GM12878 (cell line): ENCODE data around the gene DAAM2. TPM values are rescaled to one million over a fixed set of nuclear protein-coding genes. Genes with fewer than 3 reads are reported as not detected.

ENCODE experiments used
- ATAC-seq: fragments of 200-7000 bp; cut with Tn5 transposase; 3 replicates; pipeline ENCODE4 v1.9.1; 2020; ENCODE audit warnings: mild to moderate bottlenecking, moderate library complexity
- BruUV-seq: library from RNA; stranded (reverse); fragments of 400-500 nt; replicated peaks from 2 replicates; lab custom pipeline; 2021; lab: Mats Ljungman, UMichigan
- CTCF ChIA-PET: fragments of 300-600 bp; sonication (Branson Sonifier 250); formaldehyde crosslinking; extraction: SDS; loops from one replicate; lab custom pipeline; 2021; ENCODE audit warnings: inconsistent platforms; lab: Yijun Ruan, JAX
- POLR2A ChIA-PET: fragments of 350-600 bp; formaldehyde crosslinking; extraction: SDS; loops from one replicate; lab custom pipeline; 2021; ENCODE audit warnings: inconsistent platforms; lab: Charles Lee
- RAD21 ChIA-PET: fragments of 300-600 bp; sonication (Branson Sonifier 250); formaldehyde crosslinking; loops from one replicate; lab custom pipeline; 2023; ENCODE audit warnings: antibody characterized with exemption; ENCODE audit not compliant: unreplicated experiment; lab: Charles Lee
- SMC1A ChIA-PET: fragments of 300-600 bp; sonication (Branson Sonifier 250); formaldehyde crosslinking; loops from one replicate; lab custom pipeline; 2023; ENCODE audit not compliant: unreplicated experiment, uncharacterized antibody; lab: Charles Lee
- DNase-seq: peaks from one replicate; pipeline ENCODE4 v3.0.0-alpha.2; 2011; ENCODE audit warnings: low read depth, low spot score
- FAIRE-seq: peaks from 3 replicates; lab custom pipeline; 2011; peaks lifted over from hg19 to GRCh38; lab: Jason Lieb, UNC
- H2AFZ ChIP-seq: 2 replicates; pipeline ENCODE4 v1.6.0; 2011; ENCODE audit warnings: low read depth, low read length, control low read depth; ENCODE audit not compliant: control insufficient read depth
- H3K27ac ChIP-seq: 2 replicates; pipeline ENCODE4 v1.5.1; 2011; ENCODE audit warnings: control low read depth; ENCODE audit not compliant: control insufficient read depth, insufficient read depth
- H3K27me3 ChIP-seq, 2 experiments: replicated peaks in 1 of 2; 2 replicates each; pipeline versions ENCODE4 v1.6.0 to v1.6.1; 2011; ENCODE audit warnings: low read length in 1 of 2; ENCODE audit not compliant: control insufficient read depth in 2 of 2, insufficient read depth in 2 of 2
- H3K36me3 ChIP-seq, 2 experiments: 2 replicates each; pipeline ENCODE4 v1.5.1; 2011; ENCODE audit warnings: low read length in 1 of 2; ENCODE audit not compliant: control insufficient read depth in 2 of 2, insufficient read depth in 2 of 2
- H3K4me1 ChIP-seq: 2 replicates; pipeline ENCODE4 v1.6.1; 2011; ENCODE audit warnings: mild to moderate bottlenecking, low read length, moderate library complexity, mixed read lengths; ENCODE audit not compliant: control insufficient read depth, insufficient read depth
- H3K4me2 ChIP-seq: 2 replicates; pipeline ENCODE4 v1.6.0; 2011; ENCODE audit warnings: control low read depth; ENCODE audit not compliant: control insufficient read depth, insufficient read depth
- H3K4me3 ChIP-seq: fragments of 200-600 bp; sonication (generic); 2 replicates; pipeline ENCODE4 v1.5.1; 2016
- H3K79me2 ChIP-seq: 2 replicates; pipeline ENCODE4 v1.6.0; 2011; ENCODE audit warnings: low read length; ENCODE audit not compliant: control insufficient read depth, insufficient read depth
- H3K9ac ChIP-seq: 2 replicates; pipeline ENCODE4 v1.8.0; 2011; ENCODE audit warnings: low read length, control low read depth, mixed read lengths; ENCODE audit not compliant: control insufficient read depth, insufficient read depth
- H3K9me3 ChIP-seq: replicated peaks from 3 replicates; pipeline ENCODE4 v1.5.1; 2011; ENCODE audit warnings: mild to moderate bottlenecking, low read length; ENCODE audit not compliant: control insufficient read depth, insufficient read depth
- H4K20me1 ChIP-seq: 2 replicates; pipeline ENCODE4 v1.6.0; 2011; ENCODE audit not compliant: control insufficient read depth, insufficient read depth
- ASH2L ChIP-seq: fragments of 300-600, 200-600 bp; sonication (generic); IDR thresholded peaks from 2 replicates; pipeline ENCODE4 v1.6.1; 2017; ENCODE audit warnings: low read depth, mild to moderate bottlenecking, borderline replicate concordance
- ATF7 ChIP-seq: fragments of 450-650 bp; IDR thresholded peaks from 2 replicates; pipeline ENCODE4 v1.6.1; 2016; ENCODE audit warnings: low read depth, mild to moderate bottlenecking
- ETV6 ChIP-seq, 2 experiments: fragments of 450-650 bp in 1 of 2; IDR thresholded peaks in 1 of 2; conservative IDR thresholded peaks in 1 of 2; 2 replicates each; pipeline ENCODE4 v1.6.1; 2014; ENCODE audit warnings: antibody characterized with exemption in 1 of 2, borderline replicate concordance in 1 of 2, low read depth in 1 of 2, mild to moderate bottlenecking in 1 of 2, moderate library complexity in 1 of 2
- GATAD2B ChIP-seq: fragments of 450-650 bp; conservative IDR thresholded peaks from 2 replicates; pipeline ENCODE4 v1.6.1; 2017; ENCODE audit warnings: low read depth, mild to moderate bottlenecking, moderate library complexity
- IKZF2 ChIP-seq, 2 experiments: fragments of 450-650 bp; IDR thresholded peaks; 2 replicates each; pipeline ENCODE4 v1.6.1; 2017; ENCODE audit warnings: mild to moderate bottlenecking in 2 of 2, moderate library complexity in 2 of 2
- JUND ChIP-seq: IDR thresholded peaks from 2 replicates; pipeline ENCODE4 v1.6.1; 2012; ENCODE audit warnings: low read depth, mild to moderate bottlenecking, low read length, improper control_type of control experiment, moderate library complexity
- NFYA ChIP-seq: IDR thresholded peaks from 2 replicates; pipeline ENCODE4 v1.6.1; 2011; ENCODE audit warnings: low read depth, mild to moderate bottlenecking, low read length, improper control_type of control experiment, borderline replicate concordance
- RFX5 ChIP-seq: IDR thresholded peaks from 2 replicates; pipeline ENCODE4 v1.6.1; 2011; ENCODE audit warnings: low read depth, low read length, improper control_type of control experiment
- STAT3 ChIP-seq: IDR thresholded peaks from 2 replicates; pipeline ENCODE4 v1.6.1; 2011; ENCODE audit warnings: low read depth, low read length, improper control_type of control experiment
- WGBS: methylation state at CpG from one replicate; pipeline ENCODE4 v1.1.6; 2016; ENCODE audit warnings: low lambda C conversion rate; ENCODE audit not compliant: insufficient replicate concordance, insufficient coverage; ENCODE audit errors: missing lambda C conversion rate; 5-methylcytosine and 5-hydroxymethylcytosine counted together
- in situ Hi-C: fragments of 300-500 bp; cut with MboI; formaldehyde crosslinking; loops from 9 replicates; pipeline ENCODE4 v1.14.3; 2018; ENCODE audit warnings: mixed read lengths
- intact Hi-C: fragments of 100-400 bp; cut with micrococcal nuclease; formaldehyde crosslinking; loops from one replicate; pipeline ENCODE4 v1.14.2; 2022; ENCODE audit not compliant: unreplicated experiment
- polyA plus RNA-seq, 11 experiments: library from polyadenylated mRNA; depleted of rRNA in 4 of 11; unstranded in 6 of 11; stranded (reverse) in 5 of 11; fragments of >200 nt; fragmentation: Nextera tagmentation in 4 of 11; fragmentation: Illumina TruSeq in 1 of 11; extraction: Ambion mirVana in 4 of 11; extraction: Trizol in 1 of 11; gene quantifications; 1 replicate in 1 of 11; 2 replicates in 10 of 11; pipeline versions ENCODE4 v1.2.1 to v1.2.3, GENCODE V29; 2011 to 2016; ENCODE audit warnings: inconsistent platforms in 2 of 11, missing spikeins in 2 of 11, low read depth in 1 of 11
- total RNA-seq, 4 experiments: library from RNA; depleted of rRNA in 3 of 4; stranded (reverse); fragments of >200 nt in 3 of 4; fragmentation: Illumina TruSeq in 1 of 4; extraction: Trizol in 1 of 4; gene quantifications; 2 replicates each; pipeline versions ENCODE4 v1.2.1 to v1.2.3, GENCODE V29; 2013 to 2021
- TF ChIP-seq, protein P1 (sequence below): IDR thresholded peaks from 2 replicates; pipeline ENCODE4 v1.6.1; 2011; ENCODE audit warnings: borderline replicate concordance, low read depth, mild to moderate bottlenecking, moderate library complexity, mixed read lengths, low read length; ENCODE audit not compliant: insufficient read depth; ENCODE audit errors: extremely low read length
- TF ChIP-seq, protein P2 (sequence below): IDR thresholded peaks from 2 replicates; pipeline ENCODE4 v1.6.1; 2012; ENCODE audit warnings: low read depth, low read length, improper control_type of control experiment
- TF ChIP-seq, protein P3 (sequence below): fragments of 450-650 bp; IDR thresholded peaks from 2 replicates; pipeline ENCODE4 v1.6.1; 2017; ENCODE audit warnings: mild to moderate bottlenecking, low read depth, inconsistent platforms; ENCODE audit not compliant: poor library complexity, severe bottlenecking
- TF ChIP-seq, protein P4 (sequence below): fragments of 450-650 bp; IDR thresholded peaks from 2 replicates; pipeline ENCODE4 v1.6.1; 2016; ENCODE audit warnings: mild to moderate bottlenecking

DAAM2 gene
- total and polyA plus RNA-seq, 10 of the 15 experiments (the other 5 are each of a cell fraction or from before 2014, with no cell fraction given), result 0.05 to 0.22 TPM; not detected in 8

DNA sequence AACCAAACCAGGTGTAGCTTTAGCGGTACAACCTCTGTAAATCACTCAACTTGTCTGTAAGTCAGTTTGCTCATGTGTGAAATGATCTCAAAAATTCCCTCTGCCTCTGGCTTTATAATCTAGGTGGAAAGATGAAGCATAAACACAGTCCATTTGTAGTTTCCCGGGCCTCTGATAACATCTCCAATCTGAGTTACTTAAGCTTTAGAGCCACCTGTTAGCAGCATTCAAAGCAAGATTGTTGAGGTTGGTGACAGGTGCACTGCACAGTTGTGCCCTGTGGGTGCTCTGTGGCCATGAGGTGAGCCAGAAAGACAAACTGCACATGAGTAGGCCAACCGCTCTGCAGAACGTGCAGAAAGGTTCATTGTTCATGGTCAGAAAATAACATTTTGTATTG is 88.4 kb downstream of the DAAM2 start (continued):
- TF ChIP-seq NFYA (no peak), IKZF2 (IDR thresholded peaks at IDR 0.05) (no peak), ASH2L (no peak)
- TF ChIP-seq, protein P1, sequence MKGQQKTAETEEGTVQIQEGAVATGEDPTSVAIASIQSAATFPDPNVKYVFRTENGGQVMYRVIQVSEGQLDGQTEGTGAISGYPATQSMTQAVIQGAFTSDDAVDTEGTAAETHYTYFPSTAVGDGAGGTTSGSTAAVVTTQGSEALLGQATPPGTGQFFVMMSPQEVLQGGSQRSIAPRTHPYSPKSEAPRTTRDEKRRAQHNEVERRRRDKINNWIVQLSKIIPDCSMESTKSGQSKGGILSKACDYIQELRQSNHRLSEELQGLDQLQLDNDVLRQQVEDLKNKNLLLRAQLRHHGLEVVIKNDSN, result no peak
- TF ChIP-seq, protein P2, sequence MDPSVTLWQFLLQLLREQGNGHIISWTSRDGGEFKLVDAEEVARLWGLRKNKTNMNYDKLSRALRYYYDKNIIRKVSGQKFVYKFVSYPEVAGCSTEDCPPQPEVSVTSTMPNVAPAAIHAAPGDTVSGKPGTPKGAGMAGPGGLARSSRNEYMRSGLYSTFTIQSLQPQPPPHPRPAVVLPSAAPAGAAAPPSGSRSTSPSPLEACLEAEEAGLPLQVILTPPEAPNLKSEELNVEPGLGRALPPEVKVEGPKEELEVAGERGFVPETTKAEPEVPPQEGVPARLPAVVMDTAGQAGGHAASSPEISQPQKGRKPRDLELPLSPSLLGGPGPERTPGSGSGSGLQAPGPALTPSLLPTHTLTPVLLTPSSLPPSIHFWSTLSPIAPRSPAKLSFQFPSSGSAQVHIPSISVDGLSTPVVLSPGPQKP, result no peak

DNA sequence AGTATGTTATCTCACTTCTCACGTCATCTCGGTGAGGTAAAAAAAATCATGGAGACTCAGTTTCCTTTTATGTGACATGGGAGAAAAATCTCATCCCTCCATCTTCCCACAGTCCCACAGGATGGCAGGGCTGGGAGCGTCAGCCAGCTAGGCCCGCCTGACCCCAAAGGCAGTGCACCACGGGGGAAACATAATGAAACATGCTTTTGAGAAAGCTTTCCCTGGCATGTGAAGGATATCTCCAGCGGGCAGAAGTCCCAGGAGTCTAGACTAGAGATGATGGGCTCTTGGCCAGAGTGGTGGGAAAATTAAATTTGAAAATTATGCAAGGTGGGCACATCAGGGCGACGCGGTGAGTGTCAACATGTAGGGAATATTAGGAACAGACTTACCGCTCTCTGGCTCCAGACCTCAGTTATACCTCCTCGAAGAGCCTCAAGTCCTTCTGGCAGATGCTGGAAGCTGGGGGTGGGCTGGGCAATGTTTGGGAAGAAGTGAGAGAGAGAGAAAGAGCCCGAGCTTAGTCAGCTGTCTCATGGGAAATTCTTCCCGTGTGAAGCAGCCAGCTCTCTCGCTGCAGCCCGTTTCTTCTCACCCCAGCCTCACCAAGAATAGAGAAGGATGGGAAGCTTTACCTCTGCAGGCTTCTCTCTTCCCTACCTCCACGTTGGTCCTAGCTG is 89.8 kb downstream of the DAAM2 start:
- ATAC-seq (no peak), DNase-seq (no peak), FAIRE-seq (no peak)
- H3K4me1 ChIP-seq, result no peaks in the 10 kb centered on the region
- H3K27ac ChIP-seq, result no peak overlapping the region
- intact Hi-C loops, result no loop called here
- H3K4me3 ChIP-seq, result no peak overlapping the region
- no peak overlapping the region for H2AFZ ChIP-seq
- ChIA-PET POLR2A (no interaction called here), RAD21 (no interaction called here), CTCF (interaction anchor here (1.0 to 11.7 kb wide), 2 partner anchors 10 to 18 kb away, joined by 3 to 98 read pairs; no protein-coding TSS in a partner anchor), SMC1A (interaction anchor here (1.1 to 2.5 kb wide), 2 partner anchors 16 to 42 kb away, joined by 3 to 15 read pairs; no protein-coding TSS in a partner anchor)
- 32% methylated on average over 16 of the region's 16 CpGs for WGBS
- H4K20me1 ChIP-seq, result no peaks in the 10 kb centered on the region
- BruUV-seq, result no TSS peak
- no peak overlapping the region for H3K4me2 ChIP-seq
- H3K36me3 ChIP-seq, result no peaks in the 10 kb centered on the region
- no peaks in the 10 kb centered on the region for H3K9me3 ChIP-seq
- H3K9ac ChIP-seq, result no peak overlapping the region
- in situ Hi-C loops, result loop anchor here (10.0 kb wide), 1 partner anchor 527 kb away; no protein-coding TSS in a partner anchor
- peaks cover 0 to 3% of the 10 kb centered on the region in 2 experiments; a peak in 2 of 4 replicates for H3K27me3 ChIP-seq
- H3K79me2 ChIP-seq, result no peaks in the 10 kb centered on the region
- TF ChIP-seq, protein P3, sequence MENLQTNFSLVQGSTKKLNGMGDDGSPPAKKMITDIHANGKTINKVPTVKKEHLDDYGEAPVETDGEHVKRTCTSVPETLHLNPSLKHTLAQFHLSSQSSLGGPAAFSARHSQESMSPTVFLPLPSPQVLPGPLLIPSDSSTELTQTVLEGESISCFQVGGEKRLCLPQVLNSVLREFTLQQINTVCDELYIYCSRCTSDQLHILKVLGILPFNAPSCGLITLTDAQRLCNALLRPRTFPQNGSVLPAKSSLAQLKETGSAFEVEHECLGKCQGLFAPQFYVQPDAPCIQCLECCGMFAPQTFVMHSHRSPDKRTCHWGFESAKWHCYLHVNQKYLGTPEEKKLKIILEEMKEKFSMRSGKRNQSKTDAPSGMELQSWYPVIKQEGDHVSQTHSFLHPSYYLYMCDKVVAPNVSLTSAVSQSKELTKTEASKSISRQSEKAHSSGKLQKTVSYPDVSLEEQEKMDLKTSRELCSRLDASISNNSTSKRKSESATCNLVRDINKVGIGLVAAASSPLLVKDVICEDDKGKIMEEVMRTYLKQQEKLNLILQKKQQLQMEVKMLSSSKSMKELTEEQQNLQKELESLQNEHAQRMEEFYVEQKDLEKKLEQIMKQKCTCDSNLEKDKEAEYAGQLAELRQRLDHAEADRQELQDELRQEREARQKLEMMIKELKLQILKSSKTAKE, result no peak
- TF ChIP-seq GATAD2B, result no peak
- TF ChIP-seq, protein P4, sequence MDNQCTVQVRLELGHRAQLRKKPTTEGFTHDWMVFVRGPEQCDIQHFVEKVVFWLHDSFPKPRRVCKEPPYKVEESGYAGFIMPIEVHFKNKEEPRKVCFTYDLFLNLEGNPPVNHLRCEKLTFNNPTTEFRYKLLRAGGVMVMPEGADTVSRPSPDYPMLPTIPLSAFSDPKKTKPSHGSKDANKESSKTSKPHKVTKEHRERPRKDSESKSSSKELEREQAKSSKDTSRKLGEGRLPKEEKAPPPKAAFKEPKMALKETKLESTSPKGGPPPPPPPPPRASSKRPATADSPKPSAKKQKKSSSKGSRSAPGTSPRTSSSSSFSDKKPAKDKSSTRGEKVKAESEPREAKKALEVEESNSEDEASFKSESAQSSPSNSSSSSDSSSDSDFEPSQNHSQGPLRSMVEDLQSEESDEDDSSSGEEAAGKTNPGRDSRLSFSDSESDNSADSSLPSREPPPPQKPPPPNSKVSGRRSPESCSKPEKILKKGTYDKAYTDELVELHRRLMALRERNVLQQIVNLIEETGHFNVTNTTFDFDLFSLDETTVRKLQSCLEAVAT, result no peak
- TF ChIP-seq ETV6 (conservative IDR thresholded peaks at IDR 0.05 in 1 of 2, IDR thresholded peaks at IDR 0.05 in 1 of 2; ENCODE audit: borderline replicate concordance in 1 of 2, low read depth in 1 of 2), result no peak
- no peak for TF ChIP-seq IKZF2 (IDR thresholded peaks at IDR 0.05)
- no peak for TF ChIP-seq JUND
- TF ChIP-seq RFX5, result no peak
- no peak for TF ChIP-seq STAT3
- TF ChIP-seq ATF7, result no peak
